MM.1S (cell line): ENCODE data around the gene RPL6.

Experiments used
- CTCF ChIP-seq: fragments of 300-600 bp; sonication (generic); IDR thresholded peaks from 2 replicates; pipeline ENCODE4 v1.5.1; 2016; ENCODE audit warnings: antibody characterized with exemption, low read length, mixed read lengths
- EZH2 ChIP-seq: fragments of 300-600 bp; sonication (generic); optimal IDR thresholded peaks from 2 replicates; pipeline ENCODE3; 2017; ENCODE audit warnings: low read depth, mild to moderate bottlenecking, antibody characterized with exemption, low read length, mixed read lengths
- EZH2phosphoT487 ChIP-seq: fragments of 300-600 bp; sonication (generic); IDR thresholded peaks from 2 replicates; pipeline ENCODE4 v1.6.1; 2018; ENCODE audit warnings: antibody characterized with exemption, low read length

GRCh38 chr12:112421363-112421762 is 12.0 kb upstream of the RPL6 start:
- no peak for TF ChIP-seq CTCF
- TF ChIP-seq EZH2 = no peak
- TF ChIP-seq EZH2phosphoT487 = no peak
